Fibroblast of lung (primary cell): ENCODE measurements around the gene HSPG2. TPM values are rescaled to one million over a fixed set of nuclear protein-coding genes. Genes with fewer than 3 reads are reported as not detected.
A peak's percentile ranks its signal among the peaks of the same experiment; 100 is the strongest.

Source experiments
- DNase-seq, 2 donors: peaks; one replicate each; pipeline versions ENCODE4 v3.0.0 to v3.0.0-alpha.2; 2010; ENCODE audit warnings: low read depth in 2 of 2
- H2AFZ ChIP-seq: 2 replicates; pipeline ENCODE4 v1.5.1; 2012; ENCODE audit warnings: low read length, control low read depth, inconsistent platforms
- H3K27ac ChIP-seq: 2 replicates; pipeline ENCODE4 v1.5.1; 2011; ENCODE audit warnings: low read length, control low read depth; ENCODE audit not compliant: insufficient read depth
- H3K27me3 ChIP-seq: 2 replicates; pipeline ENCODE4 v1.5.1; 2011; ENCODE audit warnings: mild to moderate bottlenecking, low read length; ENCODE audit not compliant: control insufficient read depth, insufficient read depth
- H3K36me3 ChIP-seq: 2 replicates; pipeline ENCODE4 v1.5.1; 2011; ENCODE audit warnings: low read length; ENCODE audit not compliant: control insufficient read depth, insufficient read depth
- H3K4me1 ChIP-seq: 2 replicates; pipeline ENCODE4 v1.5.1; 2011; ENCODE audit warnings: low read length; ENCODE audit not compliant: control insufficient read depth, insufficient read depth; ENCODE audit errors: extremely low read depth
- H3K4me2 ChIP-seq: 2 replicates; pipeline ENCODE4 v1.5.1; 2011; ENCODE audit warnings: low read length, control low read depth; ENCODE audit not compliant: insufficient read depth; ENCODE audit errors: extremely low read depth
- H3K4me3 ChIP-seq, 4 experiments: fragments of 200-600 bp in 1 of 4; sonication (generic) in 1 of 4; replicated peaks in 1 of 4; 2 replicates each; pipeline ENCODE4 v1.5.1; 2011 to 2016; ENCODE audit warnings: low read length in 4 of 4, low read depth in 3 of 4, mild to moderate bottlenecking in 3 of 4, control low read depth in 2 of 4, inconsistent platforms in 1 of 4, mixed read lengths in 1 of 4; ENCODE audit not compliant: insufficient read depth in 1 of 4; ENCODE audit errors: control extremely low read depth in 1 of 4
- H3K79me2 ChIP-seq: 2 replicates; pipeline ENCODE4 v1.5.1; 2012; ENCODE audit warnings: mild to moderate bottlenecking, low read length, inconsistent platforms; ENCODE audit not compliant: control insufficient read depth, insufficient read depth
- H3K9ac ChIP-seq: 2 replicates; pipeline ENCODE4 v1.5.1; 2011; ENCODE audit warnings: mild to moderate bottlenecking, low read length, control low read depth; ENCODE audit not compliant: insufficient read depth
- H3K9me3 ChIP-seq: 2 replicates; pipeline ENCODE4 v1.5.1; 2012; ENCODE audit warnings: low read depth, low read length; ENCODE audit not compliant: control insufficient read depth, insufficient read depth
- H4K20me1 ChIP-seq: 2 replicates; pipeline ENCODE4 v1.5.1; 2011; ENCODE audit warnings: low read length; ENCODE audit not compliant: control insufficient read depth, insufficient read depth; ENCODE audit errors: extremely low read depth
- EZH2 ChIP-seq: IDR thresholded peaks from 2 replicates; pipeline ENCODE4 v1.5.1; 2012; ENCODE audit warnings: low read length, control low read depth, mild to moderate bottlenecking; ENCODE audit errors: missing control alignments
- polyA plus RNA-seq, 2 donors: library from polyadenylated mRNA; depleted of rRNA in 1 of 2; stranded (reverse) in 1 of 2; unstranded in 1 of 2; fragments of >200 nt; gene quantifications; 2 replicates each; pipeline ENCODE4 v1.2.1, GENCODE V29; 2011 to 2012; ENCODE audit warnings: missing spikeins in 1 of 2
- total RNA-seq: library from RNA; depleted of rRNA; stranded (reverse); fragments of >200 nt; gene quantifications from 2 replicates; pipeline ENCODE4 v1.2.1, GENCODE V29; 2014
- TF ChIP-seq, protein P1 (sequence below), 2 donors: IDR thresholded peaks in 1 of 2; conservative IDR thresholded peaks in 1 of 2; 1 replicate in 1 of 2; 2 replicates in 1 of 2; pipeline ENCODE4 v1.5.1; 2011 to 2012; ENCODE audit warnings: low read length in 2 of 2, control low read depth in 1 of 2, inconsistent platforms in 1 of 2, low read depth in 1 of 2, mild to moderate bottlenecking in 1 of 2

Gene HSPG2
- total and polyA plus RNA-seq, 2 donors (not counting 1 experiment from before 2014, with no cell fraction given) = 40.7 to 88.4 TPM

DNA sequence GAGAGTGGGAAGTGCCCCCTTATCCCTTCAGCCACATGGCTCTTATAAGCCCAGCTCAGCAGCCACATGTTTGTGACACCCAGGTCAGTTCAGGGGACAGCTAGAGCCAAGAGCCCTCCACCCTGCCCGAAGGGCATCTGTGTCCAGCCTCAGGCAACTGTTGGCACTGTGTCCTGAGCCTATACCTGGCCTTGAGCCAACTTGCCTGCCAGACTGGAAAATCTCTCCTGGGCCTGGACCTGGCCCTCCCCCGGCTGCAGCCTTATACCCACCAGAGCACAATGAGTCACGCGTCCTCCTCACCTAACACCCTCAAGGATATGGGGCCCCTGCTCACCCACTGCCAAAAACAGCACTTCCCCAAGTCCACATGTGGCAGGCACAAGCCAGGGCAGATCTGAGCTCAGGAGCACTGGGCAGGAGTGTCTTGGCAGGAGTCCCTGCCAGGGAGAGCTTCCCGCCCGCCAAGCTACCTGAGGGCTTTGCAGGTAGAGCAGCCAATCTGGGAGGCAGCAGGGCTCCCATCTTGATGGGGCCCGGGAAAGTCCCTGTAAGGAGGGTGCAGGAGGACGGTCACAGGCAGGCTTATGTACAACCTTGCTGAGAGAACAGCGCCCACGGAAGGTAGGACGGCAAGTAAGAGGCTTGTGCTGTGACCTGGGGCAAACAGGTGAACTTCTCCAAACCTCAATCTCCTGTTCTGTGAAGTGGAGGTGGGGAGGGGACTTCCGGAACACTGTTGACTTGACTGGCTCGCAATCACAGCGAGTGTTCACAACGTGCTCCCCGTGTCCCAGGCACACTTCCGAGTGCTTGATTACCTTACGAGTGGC, 19.8 kb upstream of the HSPG2 start:
- Histone ChIP-seq H3K9me3 (no peaks in the 10 kb centered on the region), H3K4me3 (no peak overlapping the region), H3K79me2 (no peaks in the 10 kb centered on the region), H4K20me1 (no peaks in the 10 kb centered on the region), H3K36me3 (no peaks in the 10 kb centered on the region), H3K4me2 (no peak overlapping the region), H3K27me3 (peaks cover 3% of the 10 kb centered on the region), H3K4me1 (peaks cover 4% of the 10 kb centered on the region), H3K27ac (no peak overlapping the region), H3K9ac (no peak overlapping the region), H2AFZ (no peak overlapping the region)
- no peak for TF ChIP-seq EZH2
- TF ChIP-seq, protein P1, sequence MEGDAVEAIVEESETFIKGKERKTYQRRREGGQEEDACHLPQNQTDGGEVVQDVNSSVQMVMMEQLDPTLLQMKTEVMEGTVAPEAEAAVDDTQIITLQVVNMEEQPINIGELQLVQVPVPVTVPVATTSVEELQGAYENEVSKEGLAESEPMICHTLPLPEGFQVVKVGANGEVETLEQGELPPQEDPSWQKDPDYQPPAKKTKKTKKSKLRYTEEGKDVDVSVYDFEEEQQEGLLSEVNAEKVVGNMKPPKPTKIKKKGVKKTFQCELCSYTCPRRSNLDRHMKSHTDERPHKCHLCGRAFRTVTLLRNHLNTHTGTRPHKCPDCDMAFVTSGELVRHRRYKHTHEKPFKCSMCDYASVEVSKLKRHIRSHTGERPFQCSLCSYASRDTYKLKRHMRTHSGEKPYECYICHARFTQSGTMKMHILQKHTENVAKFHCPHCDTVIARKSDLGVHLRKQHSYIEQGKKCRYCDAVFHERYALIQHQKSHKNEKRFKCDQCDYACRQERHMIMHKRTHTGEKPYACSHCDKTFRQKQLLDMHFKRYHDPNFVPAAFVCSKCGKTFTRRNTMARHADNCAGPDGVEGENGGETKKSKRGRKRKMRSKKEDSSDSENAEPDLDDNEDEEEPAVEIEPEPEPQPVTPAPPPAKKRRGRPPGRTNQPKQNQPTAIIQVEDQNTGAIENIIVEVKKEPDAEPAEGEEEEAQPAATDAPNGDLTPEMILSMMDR (conservative IDR thresholded peaks at IDR 0.05 in 1 of 2, IDR thresholded peaks at IDR 0.05 in 1 of 2; ENCODE audit: low read depth in 1 of 2, low read length in 2 of 2) = no peak
- DNase-seq = peak; percentile 58 to 65

DNA sequence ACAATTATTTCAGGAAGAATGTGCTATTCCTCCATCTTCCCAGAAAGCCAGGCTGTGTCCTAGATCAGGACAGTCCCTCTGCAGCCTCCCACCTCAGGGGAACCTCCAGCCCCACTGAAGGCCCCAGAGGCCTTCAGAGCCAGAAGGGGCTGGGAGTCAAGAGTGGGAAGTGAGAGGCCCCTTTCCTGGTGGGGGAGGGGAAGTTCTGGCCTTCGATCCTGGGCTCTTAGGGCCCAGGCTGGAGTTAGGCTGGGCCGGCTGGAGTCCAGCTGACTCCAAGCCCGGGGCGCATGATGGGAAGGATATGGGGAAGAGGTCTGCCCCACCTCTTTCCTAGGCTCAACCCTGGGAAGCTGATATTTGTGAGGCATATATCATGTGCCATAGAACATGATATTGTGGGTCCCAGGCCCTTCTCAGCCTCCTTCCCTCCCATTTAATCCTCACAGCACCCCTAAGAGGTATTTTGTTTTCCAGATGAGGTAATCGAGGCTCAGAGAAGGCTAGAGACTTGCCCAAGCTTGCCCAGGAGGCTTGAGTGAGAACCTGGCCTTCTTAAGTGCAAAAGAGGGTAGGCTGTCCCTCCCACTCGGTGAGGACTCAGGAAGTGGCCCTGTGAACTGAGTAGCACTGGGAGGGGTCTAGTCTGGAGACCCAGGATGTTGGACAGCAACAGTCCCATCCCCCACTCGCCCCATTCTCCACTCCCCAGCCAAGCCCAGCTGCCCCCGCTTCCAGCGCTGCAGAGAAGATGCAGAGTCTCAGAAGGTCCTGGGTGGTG, 18.6 kb upstream of the HSPG2 start:
- Histone ChIP-seq H3K27me3 (peaks cover 3% of the 10 kb centered on the region), H3K36me3 (no peaks in the 10 kb centered on the region), H3K9ac (no peak overlapping the region), H4K20me1 (no peaks in the 10 kb centered on the region), H3K27ac (no peak overlapping the region), H3K4me3 (no peak overlapping the region), H3K4me2 (no peak overlapping the region), H3K9me3 (no peaks in the 10 kb centered on the region), H2AFZ (no peak overlapping the region), H3K4me1 (peaks cover 4% of the 10 kb centered on the region), H3K79me2 (no peaks in the 10 kb centered on the region)
- DNase-seq = no peak
- TF ChIP-seq, protein P1 (conservative IDR thresholded peaks at IDR 0.05 in 1 of 2, IDR thresholded peaks at IDR 0.05 in 1 of 2; ENCODE audit: low read depth in 1 of 2, low read length in 2 of 2) = no peak
- no peak for TF ChIP-seq EZH2

DNA sequence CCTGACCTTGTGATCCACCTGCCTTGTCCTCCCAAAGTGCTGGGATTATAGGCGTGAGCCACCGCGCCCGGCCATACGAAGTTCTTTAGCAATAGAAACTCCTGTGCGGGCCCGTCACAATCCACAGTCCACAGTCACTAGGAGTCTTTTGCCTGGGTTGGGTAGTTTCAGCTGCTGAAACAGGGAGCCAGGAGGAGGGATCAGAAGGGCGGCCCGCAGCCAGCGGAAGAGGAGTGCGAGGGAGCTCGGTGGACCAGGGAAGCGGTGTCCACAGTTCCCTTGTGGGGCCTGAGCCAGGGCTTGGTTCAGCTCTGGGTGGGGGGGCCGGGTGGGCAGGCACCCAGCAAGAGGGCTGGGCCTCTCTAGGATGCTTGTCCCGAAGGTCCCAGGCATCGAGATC, 17.9 kb upstream of the HSPG2 start:
- H2AFZ ChIP-seq = no peak overlapping the region
- no peak overlapping the region for H3K9ac ChIP-seq
- H3K27ac ChIP-seq = no peak overlapping the region
- H3K27me3 ChIP-seq = peaks cover 3% of the 10 kb centered on the region
- no peak overlapping the region for H3K4me3 ChIP-seq
- H3K79me2 ChIP-seq = no peaks in the 10 kb centered on the region
- H3K4me2 ChIP-seq = no peak overlapping the region
- no peaks in the 10 kb centered on the region for H3K36me3 ChIP-seq
- no peaks in the 10 kb centered on the region for H4K20me1 ChIP-seq
- TF ChIP-seq, protein P1 (conservative IDR thresholded peaks at IDR 0.05 in 1 of 2, IDR thresholded peaks at IDR 0.05 in 1 of 2; ENCODE audit: low read depth in 1 of 2, low read length in 2 of 2) = no peak
- no peak for TF ChIP-seq EZH2
- DNase-seq = no peak
- H3K9me3 ChIP-seq = no peaks in the 10 kb centered on the region
- H3K4me1 ChIP-seq = peaks cover 4% of the 10 kb centered on the region
